Endothelial cell of umbilical vein (primary cell): ENCODE results near the gene ATP6V1G1. TPM values are rescaled to one million over a fixed set of nuclear protein-coding genes. Genes with fewer than 3 reads are reported as not detected.

Experiments used
- BruUV-seq: library from RNA; stranded (reverse); fragments of 400-500 nt; replicated peaks from 2 replicates; lab custom pipeline; 2021; lab: Mats Ljungman, UMichigan
- CTCF ChIA-PET: fragments of 300-600, 350-600 bp; sonication (Branson Sonifier 250); formaldehyde crosslinking; loops from one replicate; lab custom pipeline; 2021; ENCODE audit warnings: antibody characterized with exemption, inconsistent platforms; lab: Charles Lee
- POLR2A ChIA-PET: fragments of 300-600, 350-600 bp; sonication (Branson Sonifier 250); formaldehyde crosslinking; loops from one replicate; lab custom pipeline; 2021; ENCODE audit warnings: antibody characterized with exemption, inconsistent platforms; lab: Charles Lee
- DNase-seq: peaks from one replicate; pipeline ENCODE4 v3.0.0-alpha.2; 2011; ENCODE audit warnings: low read depth, low spot score
- FAIRE-seq: peaks from 2 replicates; lab custom pipeline; 2011; peaks lifted over from hg19 to GRCh38; lab: Jason Lieb, UNC
- H2AFZ ChIP-seq: 2 replicates; pipeline ENCODE4 v1.6.0; 2012; ENCODE audit warnings: low read depth, low read length, control low read depth, inconsistent platforms
- H3K27ac ChIP-seq: 2 replicates; pipeline ENCODE4 v1.5.1; 2011; ENCODE audit warnings: low read depth, mild to moderate bottlenecking, control low read depth, low read length, moderate library complexity; ENCODE audit not compliant: insufficient read depth
- H3K27me3 ChIP-seq, 2 experiments: 2 replicates each; pipeline versions ENCODE4 v1.6.0 to v1.6.1; 2011; ENCODE audit warnings: low read length in 2 of 2, mixed read lengths in 1 of 2; ENCODE audit not compliant: control insufficient read depth in 2 of 2, insufficient read depth in 2 of 2
- H3K36me3 ChIP-seq, 2 experiments: 2 replicates in 1 of 2; 3 replicates in 1 of 2; pipeline ENCODE4 v1.5.1; 2011; ENCODE audit warnings: low read length in 2 of 2, mild to moderate bottlenecking in 1 of 2, moderate library complexity in 1 of 2; ENCODE audit not compliant: control insufficient read depth in 2 of 2, insufficient read depth in 2 of 2; ENCODE audit errors: extremely low read depth in 1 of 2
- H3K4me1 ChIP-seq: 3 replicates; pipeline ENCODE4 v1.5.1; 2011; ENCODE audit warnings: mild to moderate bottlenecking, low read length; ENCODE audit not compliant: control insufficient read depth, insufficient read depth; ENCODE audit errors: extremely low read depth
- H3K4me2 ChIP-seq: 2 replicates; pipeline ENCODE4 v1.6.1; 2011; ENCODE audit warnings: low read length, control low read depth, mixed read lengths; ENCODE audit not compliant: insufficient read depth
- H3K4me3 ChIP-seq, 3 experiments: fragments of 200-600 bp in 1 of 3; sonication (generic), shearing (Covaris generic) in 1 of 3; replicated peaks in 1 of 3; 2 replicates each; pipeline ENCODE4 v1.5.1; 2011 to 2016; ENCODE audit warnings: control low read depth in 3 of 3, low read length in 3 of 3, mild to moderate bottlenecking in 2 of 3, inconsistent platforms in 1 of 3, low read depth in 1 of 3, moderate library complexity in 1 of 3; ENCODE audit not compliant: insufficient read depth in 1 of 3
- H3K79me2 ChIP-seq: 2 replicates; pipeline ENCODE4 v1.6.0; 2012; ENCODE audit warnings: low read length, inconsistent platforms; ENCODE audit not compliant: control insufficient read depth, insufficient read depth
- H3K9ac ChIP-seq: replicated peaks from 2 replicates; pipeline ENCODE3; 2011; ENCODE audit warnings: low read length, control low read depth; ENCODE audit not compliant: insufficient read depth; ENCODE audit errors: extremely low read depth
- H3K9me1 ChIP-seq: replicated peaks from 3 replicates; pipeline ENCODE4 v1.6.0; 2011; ENCODE audit warnings: mild to moderate bottlenecking, low read length; ENCODE audit not compliant: control insufficient read depth, insufficient read depth; ENCODE audit errors: extremely low read depth
- H3K9me3 ChIP-seq: replicated peaks from 2 replicates; pipeline ENCODE4 v1.5.1; 2012; ENCODE audit warnings: low read length, inconsistent platforms; ENCODE audit not compliant: control insufficient read depth, insufficient read depth
- H4K20me1 ChIP-seq: replicated peaks from 2 replicates; pipeline ENCODE3; 2011; ENCODE audit warnings: mild to moderate bottlenecking, low read length; ENCODE audit not compliant: control insufficient read depth, insufficient read depth; ENCODE audit errors: extremely low read depth
- CTCF ChIP-seq, 2 donors: IDR thresholded peaks; 1 replicate in 1 of 2; 2 replicates in 1 of 2; pipeline ENCODE4 v1.5.1; 2011; ENCODE audit warnings: low read length in 2 of 2, mild to moderate bottlenecking in 2 of 2, moderate library complexity in 2 of 2, control low read depth in 1 of 2, inconsistent platforms in 1 of 2, low read depth in 1 of 2; ENCODE audit not compliant: insufficient read depth in 1 of 2; ENCODE audit errors: extremely low read depth in 1 of 2
- EZH2 ChIP-seq: IDR thresholded peaks from 2 replicates; pipeline ENCODE4 v1.6.1; 2012; ENCODE audit warnings: borderline replicate concordance, low read depth, mild to moderate bottlenecking, moderate library complexity, low read length, inconsistent platforms; ENCODE audit not compliant: severe bottlenecking
- FOS ChIP-seq: IDR thresholded peaks from 2 replicates; pipeline ENCODE4 v1.6.1; 2011; ENCODE audit warnings: mild to moderate bottlenecking, low read length, moderate library complexity, borderline replicate concordance; ENCODE audit not compliant: insufficient read depth
- GATA2 ChIP-seq: IDR thresholded peaks from 2 replicates; pipeline ENCODE4 v1.7.0; 2011; ENCODE audit warnings: low read depth, mild to moderate bottlenecking, moderate library complexity, mixed read lengths, low read length; ENCODE audit not compliant: insufficient read length, insufficient read depth
- JUN ChIP-seq: IDR thresholded peaks from 2 replicates; pipeline ENCODE4 v1.6.1; 2011; ENCODE audit warnings: borderline replicate concordance, low read depth; ENCODE audit not compliant: insufficient read length, insufficient read depth
- MAX ChIP-seq: IDR thresholded peaks from 2 replicates; pipeline ENCODE4 v1.6.1; 2011; ENCODE audit not compliant: insufficient read depth, insufficient read length
- MYC ChIP-seq: IDR thresholded peaks from one replicate; pipeline ENCODE4 v1.6.1; 2011; ENCODE audit warnings: mild to moderate bottlenecking, low read depth, low read length
- POLR2A ChIP-seq: IDR thresholded peaks from 2 replicates; pipeline ENCODE4 v1.6.1; 2012; ENCODE audit warnings: low read depth, mild to moderate bottlenecking, control low read depth, low read length
- POLR2AphosphoS5 ChIP-seq: IDR thresholded peaks from 2 replicates; pipeline ENCODE4 v1.6.1; 2012; ENCODE audit warnings: low read depth, mild to moderate bottlenecking, control low read depth, low read length, moderate library complexity; ENCODE audit not compliant: insufficient read depth
- dilution Hi-C: fragments of 300-500 bp; cut with MboI; formaldehyde crosslinking; loops from one replicate; pipeline ENCODE4 v1.15.0; 2019; ENCODE audit warnings: low sequenced_read_pairs; ENCODE audit not compliant: extremely low pct_ligation_motif_present
- intact Hi-C: fragments of 100-400 bp; cut with micrococcal nuclease; formaldehyde crosslinking; loops from one replicate; pipeline ENCODE4 v1.10.0; 2022
- polyA plus RNA-seq, 4 experiments: library from polyadenylated mRNA; depleted of rRNA in 3 of 4; stranded (reverse) in 3 of 4; unstranded in 1 of 4; fragments of >200 nt; gene quantifications; 2 replicates each; pipeline versions ENCODE4 v1.2.1 to v1.2.3, GENCODE V29; 2011 to 2012; ENCODE audit warnings: missing spikeins in 1 of 4
- total RNA-seq: library from RNA; stranded (reverse); gene quantifications from 2 replicates; pipeline ENCODE4 v1.2.3, GENCODE V29; 2021

The ATP6V1G1 gene
- total and polyA plus RNA-seq, 2 donors (not counting 3 experiments of a cell fraction or from before 2014, with no cell fraction given), result 78.9 to 96.9 TPM

GRCh38 chr9:114616684-114617520 lies 29.3 kb downstream of the ATP6V1G1 start:
- FAIRE-seq, result no peak

More at GRCh38 chr9:114616684-114617520, 29.3 kb downstream of the ATP6V1G1 start:
- H3K4me2 ChIP-seq, result no peak overlapping the region
- peaks cover 12% of the 10 kb centered on the region for H3K4me1 ChIP-seq
- H3K27me3 ChIP-seq, result no peaks in the 10 kb centered on the region
- H3K4me3 ChIP-seq, result no peak overlapping the region
- no peaks in the 10 kb centered on the region for H3K36me3 ChIP-seq
- no peaks in the 10 kb centered on the region for H3K9me1 ChIP-seq
- H3K27ac ChIP-seq, result no peak overlapping the region
- dilution Hi-C loops, result no loop called here
- no peaks in the 10 kb centered on the region for H3K9me3 ChIP-seq
- no peak overlapping the region for H3K9ac ChIP-seq
- H3K79me2 ChIP-seq, result no peaks in the 10 kb centered on the region
- no peaks in the 10 kb centered on the region for H4K20me1 ChIP-seq
- TF ChIP-seq EZH2 (no peak), POLR2AphosphoS5 (no peak), FOS (no peak), POLR2A (no peak), MYC (no peak), MAX (no peak), GATA2 (no peak), JUN (no peak), CTCF (IDR thresholded peaks at IDR 0.05; ENCODE audit: extremely low read depth in 1 of 2, insufficient read depth in 1 of 2, low read depth in 1 of 2, low read length in 2 of 2) (no peak)
- CTCF ChIA-PET, result interaction anchor here (0.7 to 1.6 kb wide), 3 partner anchors 10 to 36 kb away, joined by 3 to 5 read pairs (median 4); no protein-coding TSS in a partner anchor
- intact Hi-C loops, result no loop called here
- POLR2A ChIA-PET, result interaction anchor here (1.2 kb wide), 1 partner anchor 29 kb away, joined by 4 read pairs; the partner anchor contains the start of gene ATP6V1G1
- no peak overlapping the region for H2AFZ ChIP-seq
- BruUV-seq, result no TSS peak
- DNase-seq, result no peak
